Caki2 (cell line): ENCODE data around the gene LRRC56. TPM values are rescaled to one million over a fixed set of nuclear protein-coding genes. Genes with fewer than 3 reads are reported as not detected.

Source experiments
- DNase-seq: peaks from one replicate; pipeline ENCODE4 v3.0.0-alpha.2; 2015; ENCODE audit warnings: low read depth
- in situ Hi-C: cut with HindIII; loops from 2 replicates; pipeline ENCODE4 v1.10.0; 2016; ENCODE audit warnings: low sequenced_read_pairs, low pct_unique_long_range_greater_than_20kb, mixed read lengths
- total RNA-seq: library from RNA; depleted of rRNA; stranded (reverse); fragments of >200 nt; shearing (Covaris generic); gene quantifications from 2 replicates; pipeline ENCODE4 v1.2.3, GENCODE V29; 2014; ENCODE audit warnings: low replicate concordance

The LRRC56 gene
- total RNA-seq, 1 experiment from 2014 or later: 3.4 TPM

- DNase-seq: no peak
- in situ Hi-C loops: no loop called here
Observed at GRCh38 chr11:577611-577894, 40.2 kb downstream of the LRRC56 start.

- DNase-seq: no peak
- in situ Hi-C loops: no loop called here
Observed at GRCh38 chr11:578276-579035, 41.1 kb downstream of the LRRC56 start.

- in situ Hi-C loops: no loop called here
- peak; percentile 50 for DNase-seq
Observed at GRCh38 chr11:579830-580601, 42.7 kb downstream of the LRRC56 start.

- DNase-seq: no peak
- in situ Hi-C loops: no loop called here
Observed at GRCh38 chr11:581342-581741, 44.0 kb downstream of the LRRC56 start.

GRCh38 chr11:581752-582151 lies 44.4 kb downstream of the LRRC56 start:
- in situ Hi-C loops: no loop called here
- no peak for DNase-seq

GRCh38 chr11:584287-584686 lies 47.0 kb downstream of the LRRC56 start:
- DNase-seq: no peak
- in situ Hi-C loops: no loop called here

GRCh38 chr11:586376-587316 lies 49.3 kb downstream of the LRRC56 start:
- in situ Hi-C loops: no loop called here
- no peak for DNase-seq

- DNase-seq: no peak
- in situ Hi-C loops: no loop called here
Observed at GRCh38 chr11:587546-587945, 50.2 kb downstream of the LRRC56 start.

- DNase-seq: peak; percentile 83
- in situ Hi-C loops: no loop called here
Observed at GRCh38 chr11:587978-588380, 50.7 kb downstream of the LRRC56 start.

- DNase-seq: no peak
- in situ Hi-C loops: no loop called here
Observed at GRCh38 chr11:589798-590197, 52.5 kb downstream of the LRRC56 start.

GRCh38 chr11:590997-591396 lies 53.7 kb downstream of the LRRC56 start:
- in situ Hi-C loops: no loop called here

GRCh38 chr11:592501-592900 lies 55.2 kb downstream of the LRRC56 start:
- DNase-seq: no peak
- in situ Hi-C loops: no loop called here

More at GRCh38 chr11:590997-591396, 53.7 kb downstream of the LRRC56 start:
- DNase-seq: no peak

- DNase-seq: no peak
- in situ Hi-C loops: no loop called here
Observed at GRCh38 chr11:592918-593317, 55.6 kb downstream of the LRRC56 start.

GRCh38 chr11:593347-593746 lies 56.0 kb downstream of the LRRC56 start:
- in situ Hi-C loops: no loop called here
- DNase-seq: no peak

- in situ Hi-C loops: no loop called here
- DNase-seq: no peak
Observed at GRCh38 chr11:595400-595799, 58.1 kb downstream of the LRRC56 start.

GRCh38 chr11:596374-596773 lies 59.0 kb downstream of the LRRC56 start:
- DNase-seq: no peak
- in situ Hi-C loops: no loop called here

GRCh38 chr11:597166-597725 lies 59.9 kb downstream of the LRRC56 start:
- DNase-seq: no peak
- in situ Hi-C loops: no loop called here

- DNase-seq: no peak
- in situ Hi-C loops: no loop called here
Observed at GRCh38 chr11:598005-598680, 60.8 kb downstream of the LRRC56 start.
